DND-41 (cell line): ENCODE data around the gene NFAM1.

Source experiments
- ATAC-seq: fragments of 200-7000 bp; cut with Tn5 transposase; 3 replicates; pipeline ENCODE4 v1.9.1; 2021; ENCODE audit warnings: low read depth; ENCODE audit not compliant: insufficient read depth
- DNase-seq: peaks from one replicate; pipeline ENCODE4 v3.0.0-alpha.2; 2020
- H2AFZ ChIP-seq: 2 replicates; pipeline ENCODE4 v1.6.0; 2012; ENCODE audit warnings: low read depth, low read length
- H3K27ac ChIP-seq: 2 replicates; pipeline ENCODE4 v1.5.1; 2012; ENCODE audit warnings: low read length, inconsistent platforms
- H3K27me3 ChIP-seq: fragments of 200-600 bp; sonication (generic); 2 replicates; pipeline ENCODE4 v1.6.0; 2012; ENCODE audit warnings: low read length, mild to moderate bottlenecking, inconsistent platforms; ENCODE audit not compliant: insufficient read depth, poor library complexity
- H3K36me3 ChIP-seq: 2 replicates; pipeline ENCODE4 v1.5.1; 2012; ENCODE audit warnings: low read length, inconsistent platforms; ENCODE audit not compliant: insufficient read depth
- H3K4me1 ChIP-seq: 2 replicates; pipeline ENCODE4 v1.5.1; 2012; ENCODE audit warnings: mild to moderate bottlenecking, low read length; ENCODE audit not compliant: insufficient read depth
- H3K4me2 ChIP-seq: 2 replicates; pipeline ENCODE4 v1.6.0; 2012; ENCODE audit warnings: mild to moderate bottlenecking, moderate library complexity, low read length, inconsistent platforms; ENCODE audit not compliant: insufficient read depth
- H3K4me3 ChIP-seq, 2 experiments: fragments of 200-600 bp in 1 of 2; shearing (Covaris generic) in 1 of 2; 2 replicates each; pipeline ENCODE4 v1.5.1; 2012 to 2016; ENCODE audit warnings: inconsistent platforms in 2 of 2, low read length in 2 of 2, mild to moderate bottlenecking in 2 of 2, low read depth in 1 of 2, moderate library complexity in 1 of 2
- H3K79me2 ChIP-seq: 2 replicates; pipeline ENCODE4 v1.6.0; 2012; ENCODE audit warnings: low read length, inconsistent platforms; ENCODE audit not compliant: insufficient read depth
- H3K9ac ChIP-seq: 2 replicates; pipeline ENCODE4 v1.6.0; 2012; ENCODE audit warnings: low read depth, mild to moderate bottlenecking, inconsistent platforms, low read length, moderate library complexity
- H3K9me3 ChIP-seq: 2 replicates; pipeline ENCODE4 v1.5.1; 2012; ENCODE audit warnings: low read length, moderate library complexity, mild to moderate bottlenecking, inconsistent platforms; ENCODE audit not compliant: insufficient read depth, severe bottlenecking
- H4K20me1 ChIP-seq: 2 replicates; pipeline ENCODE4 v1.6.0; 2012; ENCODE audit warnings: low read length; ENCODE audit not compliant: insufficient read depth
- EZH2 ChIP-seq: IDR thresholded peaks from 3 replicates; pipeline ENCODE4 v1.6.1; 2012; ENCODE audit warnings: borderline replicate concordance, low read depth, mild to moderate bottlenecking, moderate library complexity, low read length, inconsistent platforms; ENCODE audit not compliant: severe bottlenecking
- TF ChIP-seq, protein P1 (sequence below): IDR thresholded peaks from 2 replicates; pipeline ENCODE4 v1.5.1; 2012; ENCODE audit warnings: borderline replicate concordance, low read length, moderate library complexity, mild to moderate bottlenecking; ENCODE audit not compliant: poor library complexity, severe bottlenecking; ENCODE audit errors: extremely low read depth

The NFAM1 gene

DNA sequence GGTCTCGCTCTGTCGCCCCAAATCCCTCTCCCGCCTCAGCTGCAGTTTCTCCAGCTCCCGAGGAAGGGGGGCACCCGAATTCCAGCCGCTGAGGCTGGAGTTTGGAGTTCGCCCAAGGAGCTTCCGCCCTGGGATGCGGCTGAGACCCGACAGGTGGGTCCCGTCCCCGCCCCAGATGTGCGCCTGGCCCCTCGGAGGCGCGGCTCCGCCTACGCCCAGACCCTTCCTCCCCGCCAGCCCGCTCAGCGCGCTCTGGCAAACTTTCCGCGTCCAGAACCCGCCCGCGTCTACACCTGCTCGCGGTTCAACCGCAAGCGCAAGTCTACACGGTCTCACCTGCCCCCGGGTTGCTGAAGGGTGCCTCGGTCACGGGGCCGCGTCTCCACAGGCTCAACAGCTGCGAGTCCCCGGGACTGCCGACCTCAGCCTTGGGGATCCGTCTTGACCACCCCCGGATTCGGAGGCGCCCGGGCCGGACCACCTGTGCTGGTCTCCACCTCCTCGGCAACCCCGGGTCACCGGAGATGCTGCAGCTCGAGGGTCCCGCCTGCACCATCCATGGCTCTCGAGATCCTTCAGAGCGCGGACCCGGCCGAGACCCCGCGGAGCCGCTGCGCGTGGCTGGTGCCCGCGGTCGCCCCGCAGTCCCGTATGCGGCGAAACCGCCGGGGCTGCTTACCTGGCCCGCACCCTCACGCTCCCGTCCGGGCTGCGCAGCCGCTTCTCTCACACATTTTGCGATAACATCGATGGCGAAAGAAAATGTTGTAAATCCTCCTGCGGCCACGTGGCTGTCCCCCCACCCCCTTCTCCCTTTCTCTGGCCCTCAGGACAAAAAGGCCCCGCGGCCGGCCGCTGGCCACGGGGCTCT lies 63.6 kb downstream of the NFAM1 start:
- Histone ChIP-seq H3K9ac (no peak overlapping the region), H3K4me2 (peak overlapping the region; percentile 76), H3K79me2 (no peaks in the 10 kb centered on the region), H3K4me3 (peak overlapping the region in 1 of 2 experiments; percentile 53; a peak in 3 of 4 replicates), H3K9me3 (no peaks in the 10 kb centered on the region), H2AFZ (no peak overlapping the region; the same call in 1 of the 2 replicates), H3K36me3 (no peaks in the 10 kb centered on the region), H3K27ac (no peak overlapping the region), H3K27me3 (peaks cover 30% of the 10 kb centered on the region), H3K4me1 (peaks cover 15% of the 10 kb centered on the region), H4K20me1 (peaks cover 10% of the 10 kb centered on the region)
- ATAC-seq = peak; percentile 24; the same call in 1 of the 3 replicates
- TF ChIP-seq, protein P1, sequence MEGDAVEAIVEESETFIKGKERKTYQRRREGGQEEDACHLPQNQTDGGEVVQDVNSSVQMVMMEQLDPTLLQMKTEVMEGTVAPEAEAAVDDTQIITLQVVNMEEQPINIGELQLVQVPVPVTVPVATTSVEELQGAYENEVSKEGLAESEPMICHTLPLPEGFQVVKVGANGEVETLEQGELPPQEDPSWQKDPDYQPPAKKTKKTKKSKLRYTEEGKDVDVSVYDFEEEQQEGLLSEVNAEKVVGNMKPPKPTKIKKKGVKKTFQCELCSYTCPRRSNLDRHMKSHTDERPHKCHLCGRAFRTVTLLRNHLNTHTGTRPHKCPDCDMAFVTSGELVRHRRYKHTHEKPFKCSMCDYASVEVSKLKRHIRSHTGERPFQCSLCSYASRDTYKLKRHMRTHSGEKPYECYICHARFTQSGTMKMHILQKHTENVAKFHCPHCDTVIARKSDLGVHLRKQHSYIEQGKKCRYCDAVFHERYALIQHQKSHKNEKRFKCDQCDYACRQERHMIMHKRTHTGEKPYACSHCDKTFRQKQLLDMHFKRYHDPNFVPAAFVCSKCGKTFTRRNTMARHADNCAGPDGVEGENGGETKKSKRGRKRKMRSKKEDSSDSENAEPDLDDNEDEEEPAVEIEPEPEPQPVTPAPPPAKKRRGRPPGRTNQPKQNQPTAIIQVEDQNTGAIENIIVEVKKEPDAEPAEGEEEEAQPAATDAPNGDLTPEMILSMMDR = no peak
- TF ChIP-seq EZH2 = peak; percentile 76
- peak; percentile 11 for DNase-seq

- no peak for DNase-seq
- Histone ChIP-seq H2AFZ (no peak overlapping the region), H3K27me3 (peaks cover 30% of the 10 kb centered on the region), H3K9ac (no peak overlapping the region), H3K36me3 (no peaks in the 10 kb centered on the region), H3K4me2 (no peak overlapping the region), H3K4me1 (peaks cover 15% of the 10 kb centered on the region), H3K27ac (no peak overlapping the region), H3K9me3 (no peaks in the 10 kb centered on the region), H4K20me1 (peaks cover 10% of the 10 kb centered on the region), H3K4me3 (no peak overlapping the region), H3K79me2 (no peaks in the 10 kb centered on the region)
- TF ChIP-seq EZH2 = no peak
- TF ChIP-seq, protein P1 = peak; percentile 22
- no peak for ATAC-seq
Observed at GRCh38 chr22:42367980-42368378, 64.2 kb downstream of the NFAM1 start.

DNA sequence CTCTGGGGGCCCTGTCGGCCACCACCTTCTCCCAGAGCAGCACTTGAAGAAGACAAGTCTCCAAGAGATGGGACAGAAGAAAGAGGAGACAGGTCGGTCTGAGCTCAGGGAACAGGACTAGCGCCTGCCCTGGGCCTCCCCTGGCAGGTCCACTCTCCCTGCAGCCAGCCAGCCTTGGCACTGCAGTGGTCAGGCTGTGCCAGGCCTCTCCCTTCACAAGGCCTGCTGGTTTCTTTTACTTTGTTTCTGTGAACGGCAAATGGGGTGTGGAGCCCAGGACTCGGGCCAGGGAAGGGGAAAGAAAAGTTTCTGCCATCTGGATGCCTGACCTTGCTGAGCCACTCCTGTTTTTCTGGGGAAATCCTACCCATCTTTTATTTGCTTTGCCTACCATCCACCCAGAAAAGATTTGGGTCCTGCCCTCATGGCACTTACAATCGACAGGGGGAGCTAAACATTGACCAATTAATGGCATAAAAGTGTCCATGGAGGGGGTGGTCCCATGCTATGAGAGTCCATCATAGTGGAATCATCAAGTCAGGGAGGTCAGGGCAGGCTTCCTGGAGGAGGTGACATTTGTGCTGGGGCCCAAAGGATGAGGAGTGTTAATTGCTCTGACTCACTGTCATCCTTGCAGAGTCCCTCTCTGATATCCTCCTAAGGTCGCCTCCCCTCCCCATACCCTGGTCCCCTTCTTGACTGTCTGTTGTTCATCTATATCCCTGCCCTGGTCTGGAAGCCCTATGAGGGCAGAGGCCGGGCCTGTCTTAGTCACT lies 65.2 kb downstream of the NFAM1 start:
- Histone ChIP-seq H3K4me1 (peaks cover 15% of the 10 kb centered on the region), H3K79me2 (no peaks in the 10 kb centered on the region), H3K9me3 (no peaks in the 10 kb centered on the region), H3K27me3 (peaks cover 30% of the 10 kb centered on the region), H3K9ac (no peak overlapping the region), H2AFZ (no peak overlapping the region), H3K27ac (no peak overlapping the region), H3K4me2 (no peak overlapping the region), H4K20me1 (peaks cover 10% of the 10 kb centered on the region), H3K4me3 (no peak overlapping the region), H3K36me3 (no peaks in the 10 kb centered on the region)
- DNase-seq (no peak), ATAC-seq (no peak)
- TF ChIP-seq, protein P1 = no peak
- TF ChIP-seq EZH2 = no peak
